ENCODE data around the gene RCOR3.

DNA sequence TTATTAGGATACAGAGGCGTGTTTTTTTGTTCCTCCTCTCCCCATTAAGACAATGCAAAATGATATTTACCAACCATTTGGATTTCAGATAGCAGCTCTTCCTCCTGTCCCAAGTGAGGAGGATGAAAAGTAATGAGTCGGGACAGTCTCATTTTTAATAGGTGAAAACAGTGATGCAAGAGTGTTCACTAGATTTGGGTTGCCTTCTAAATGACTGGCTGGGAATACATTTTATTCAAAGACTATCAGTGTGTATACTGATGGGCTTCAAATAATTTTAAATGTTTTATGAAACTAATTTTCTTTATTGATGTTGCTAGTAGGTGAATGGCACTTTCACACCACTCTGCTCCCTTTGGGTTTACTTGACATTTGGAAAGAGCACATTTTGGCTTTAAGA lies 2.1 kb downstream of the RCOR3 start:
- TF ChIP-seq CTCF (IDR thresholded peaks at IDR 0.05) (no peak), POLR2AphosphoS5 (IDR thresholded peaks at IDR 0.05) (no peak)
